NCI-H524 (cell line): ENCODE data around the gene LBR.
"Not testable (repeated sequence)": the region's sequence is repeated elsewhere in the genome, so short reads cannot be mapped to it uniquely, and the experiment has no call there.

ENCODE experiments used
- DNase-seq, 2 experiments: peaks; one replicate each; lab custom pipeline; 2025; lab: John Stamatoyannopoulos, UW

Gene LBR

DNA sequence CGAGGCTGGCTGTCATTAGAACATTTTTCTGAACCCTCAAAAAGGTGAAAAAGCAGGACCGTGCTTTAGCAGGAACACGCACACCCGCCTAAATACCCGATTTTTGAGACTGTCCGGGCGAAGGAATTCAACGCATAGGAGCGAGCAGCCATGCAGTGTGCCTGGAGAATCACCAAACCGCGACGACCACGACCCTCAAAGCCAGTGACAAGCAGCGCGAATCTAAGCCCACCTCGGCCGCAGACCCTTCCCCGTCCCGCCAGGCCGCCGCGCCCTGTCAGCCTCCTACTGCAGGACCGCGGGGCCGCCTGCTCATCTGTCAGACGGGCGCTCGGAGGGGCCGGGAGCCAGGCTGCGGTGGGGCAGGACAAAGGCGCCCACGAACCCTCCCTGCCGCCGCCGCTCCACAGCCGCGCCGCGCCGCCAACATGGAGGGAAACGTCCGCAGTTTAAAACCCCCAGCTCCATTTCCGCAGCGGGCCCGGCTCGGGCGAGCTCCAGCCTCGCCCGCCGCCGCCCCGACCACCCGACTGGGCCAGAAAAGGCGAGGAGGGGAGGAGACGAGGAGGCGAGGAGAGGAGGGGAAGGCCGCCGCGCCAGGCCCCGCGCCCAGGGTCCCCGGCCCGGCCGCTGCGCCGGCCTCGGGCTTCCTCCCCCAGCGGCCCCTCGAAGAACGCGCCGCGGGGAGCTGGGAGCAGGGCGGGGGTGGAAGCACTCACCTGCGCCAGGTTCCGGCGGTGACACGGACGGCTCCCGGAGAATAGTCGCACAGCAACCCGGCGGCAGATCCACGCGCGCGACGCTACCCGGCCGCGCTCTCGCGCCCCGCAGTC, at the start of gene LBR:
Gene LBR (minus strand): TSS at position 804 of the 833 bp plus-strand sequence. CDS start 3,963 bp downstream, outside the sequence.
- DNase-seq, result peak in 1 of 2 experiments; percentile 46

DNA sequence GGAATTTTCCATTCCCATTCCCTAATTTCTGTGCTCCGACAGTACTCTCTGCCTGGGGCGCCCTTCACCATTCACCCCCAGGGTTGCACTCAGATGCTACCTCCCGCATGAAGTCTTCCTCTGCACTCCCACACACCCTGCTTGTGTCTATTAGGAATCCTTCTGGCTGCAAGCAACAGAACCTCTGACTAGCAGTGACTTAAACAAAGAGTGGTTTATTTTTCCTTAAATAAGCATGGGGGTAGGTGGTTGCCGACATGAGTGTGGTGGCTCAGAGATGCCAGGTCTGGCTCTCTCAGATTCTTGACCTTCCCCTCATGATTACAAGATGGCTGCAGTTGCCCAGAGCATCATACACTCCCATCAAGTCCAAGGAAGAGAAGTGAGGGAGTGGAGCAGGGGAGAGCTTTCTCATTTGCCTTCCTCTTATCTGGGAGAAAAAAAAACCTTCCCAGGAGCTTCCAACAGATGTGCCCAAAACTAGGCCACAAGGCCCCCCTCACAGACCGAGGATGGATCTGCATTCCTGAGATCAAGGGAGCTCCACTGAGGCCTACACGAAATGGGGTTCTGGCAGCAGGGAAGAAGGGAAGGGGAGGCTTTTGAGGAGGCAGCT, 49.6 kb upstream of the LBR start:
- no peak for DNase-seq

DNA sequence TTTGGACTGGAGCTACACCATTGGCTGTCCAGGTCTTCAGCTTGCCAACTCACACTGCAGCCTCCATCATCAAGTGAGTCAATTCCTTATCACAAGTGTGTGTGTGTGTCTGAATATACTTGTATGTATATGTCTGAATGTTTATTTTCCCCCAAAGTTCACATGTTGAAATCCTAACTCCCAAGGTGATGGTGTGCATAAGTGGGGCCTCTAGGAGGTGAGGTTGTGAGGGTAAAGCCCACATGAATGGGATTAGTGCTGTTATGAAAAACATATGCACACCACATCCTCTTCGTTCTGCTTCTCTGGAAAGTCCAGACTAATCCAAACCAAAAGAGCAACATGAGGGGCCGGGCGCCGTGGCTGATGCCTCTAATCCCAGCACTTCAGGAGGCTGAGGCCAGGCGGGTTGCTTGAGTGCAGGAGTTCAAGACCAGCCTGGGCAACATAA, 48.7 kb upstream of the LBR start:
- DNase-seq, result peak in 1 of 2 experiments; percentile 18

DNA sequence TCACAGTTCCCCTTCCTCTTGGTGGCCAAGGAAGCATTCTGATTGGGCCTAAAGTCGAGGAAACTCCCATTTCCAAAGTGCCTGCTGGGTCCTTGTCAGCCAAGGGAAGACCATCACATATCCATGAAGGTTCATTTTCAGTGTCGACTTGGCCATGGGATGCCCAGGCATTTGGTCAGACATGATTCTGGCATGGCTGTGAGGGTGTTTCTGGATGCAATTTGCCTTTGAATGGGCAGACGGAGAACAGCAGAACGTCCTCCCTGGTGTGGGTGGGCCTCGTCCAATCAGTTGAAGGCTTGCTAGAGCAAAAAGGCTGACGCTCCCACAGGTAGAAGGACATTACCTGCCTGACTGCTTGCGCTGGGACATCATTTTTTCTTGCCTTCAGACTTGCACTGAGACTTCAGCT, 48.3 kb upstream of the LBR start:
- no peak for DNase-seq

DNA sequence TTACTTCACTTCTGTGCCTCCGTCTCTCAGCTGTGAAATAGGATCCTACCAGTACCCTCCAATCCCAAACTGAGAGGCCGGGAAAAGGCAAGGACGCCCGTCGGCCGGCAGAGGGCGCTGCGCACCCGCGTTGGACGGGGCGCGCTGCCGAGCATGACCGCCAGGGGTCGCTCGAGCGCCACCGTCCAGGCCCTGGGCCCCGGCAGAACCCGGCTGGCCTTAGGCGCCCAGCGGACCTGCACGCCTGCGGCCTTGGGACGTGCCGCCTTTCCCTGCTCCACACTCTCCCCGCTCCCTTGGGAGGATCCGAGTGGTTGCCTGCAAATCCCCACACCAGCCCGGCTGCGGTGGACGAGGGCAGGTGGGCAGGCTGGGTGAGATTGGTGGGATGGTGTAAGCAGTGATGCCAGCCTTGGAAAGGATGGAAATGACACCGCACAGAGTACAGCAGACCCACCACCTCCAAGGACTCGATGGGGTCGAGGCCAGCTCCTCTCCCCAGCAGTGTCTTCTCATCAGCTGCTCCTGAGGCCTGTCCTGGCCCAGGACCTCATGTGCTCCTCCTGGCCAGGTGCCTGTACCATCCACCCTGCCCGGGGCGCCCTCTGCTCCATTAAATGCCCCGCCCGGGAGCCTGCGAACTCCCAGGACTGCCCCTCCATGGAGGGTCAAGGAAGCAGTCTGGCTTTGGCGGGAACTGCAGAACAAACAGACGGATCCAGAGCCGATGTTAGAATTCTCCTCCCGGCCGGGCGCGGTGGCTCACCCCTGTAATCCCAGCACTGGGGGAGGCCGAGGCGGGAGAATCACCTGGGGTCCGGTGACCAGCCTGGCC, 47.4 kb upstream of the LBR start:
- DNase-seq, result peak; percentile 65 to 80

DNA sequence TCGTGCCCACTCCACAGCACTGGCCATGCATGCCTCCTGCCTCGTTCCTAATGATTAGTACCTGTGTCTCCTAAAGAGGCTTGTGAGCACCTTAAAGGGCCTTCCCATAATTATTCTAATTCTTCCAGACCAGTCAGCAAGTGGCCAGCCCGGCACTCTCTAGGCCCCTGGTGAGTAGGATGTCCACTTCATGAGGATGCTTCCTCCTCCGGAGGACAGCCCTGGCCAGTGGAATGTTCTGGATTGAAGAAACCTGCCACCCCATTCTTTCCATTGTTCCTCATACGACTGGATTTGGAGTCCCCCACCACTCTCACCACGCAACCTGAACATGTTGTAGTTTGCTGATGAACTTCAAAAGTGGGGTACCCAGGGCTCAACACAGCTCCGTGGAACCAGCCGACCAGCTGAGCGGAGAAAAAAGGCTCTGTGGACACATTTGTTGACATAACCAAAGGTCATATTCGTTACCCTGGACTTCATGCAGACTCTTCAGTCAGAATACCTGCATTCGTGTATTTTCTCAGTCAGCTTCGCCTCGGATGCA, 46.7 kb upstream of the LBR start:
- DNase-seq, result no peak

DNA sequence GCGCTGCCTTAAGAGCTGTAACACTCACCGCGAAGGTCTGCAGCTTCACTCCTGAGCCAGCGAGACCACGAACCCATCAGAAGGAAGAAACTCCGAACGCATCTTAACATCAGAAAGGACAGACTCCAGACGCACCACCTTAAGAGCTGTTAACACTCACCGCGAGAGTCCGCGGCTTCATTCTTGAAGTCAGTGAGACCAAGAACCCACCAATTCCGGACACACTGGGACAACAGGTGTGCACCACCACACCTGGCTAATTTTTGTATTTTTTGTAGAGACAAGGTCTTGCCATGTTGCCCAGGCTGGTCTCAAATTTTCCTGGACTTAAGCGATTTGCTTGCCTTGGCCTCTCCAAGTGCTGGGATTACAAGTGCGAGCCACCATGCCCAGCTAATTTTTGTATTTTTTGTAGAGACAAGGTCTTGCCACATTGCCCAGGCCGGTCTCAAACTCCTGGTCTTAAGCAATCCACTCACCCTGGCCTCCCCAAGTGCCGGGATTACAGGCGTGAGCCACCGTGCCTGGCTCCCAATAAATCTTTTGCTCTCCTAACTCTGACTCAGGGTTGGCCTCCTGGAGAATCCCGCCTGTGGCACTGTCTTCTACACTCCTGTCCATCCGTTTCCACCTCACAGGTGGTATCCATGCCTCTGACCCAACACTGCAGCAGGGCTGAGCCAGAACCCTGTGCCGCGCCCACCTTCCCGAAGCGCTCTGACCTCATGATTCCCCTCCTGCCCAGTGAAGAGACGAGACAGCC, 46.0 kb upstream of the LBR start:
- not testable (repeated sequence) for DNase-seq

DNA sequence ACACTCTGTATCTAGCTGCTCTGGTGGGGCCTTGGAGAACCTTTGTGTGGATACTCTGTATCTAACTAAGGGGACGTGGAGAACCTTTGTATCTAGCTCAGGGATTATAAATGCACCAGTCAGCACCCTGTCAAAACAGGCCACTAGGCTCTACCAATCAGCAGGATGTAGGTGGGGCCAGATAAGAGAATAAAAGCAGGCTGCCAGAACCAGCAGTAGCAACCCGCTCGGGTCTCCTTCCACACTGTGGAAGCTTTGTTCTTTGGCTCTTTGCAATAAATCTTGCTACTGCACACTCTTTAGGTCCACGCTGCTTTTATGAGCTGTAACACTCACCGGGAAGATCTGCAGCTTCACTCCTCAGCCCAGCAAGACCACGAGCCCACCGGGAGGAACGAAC, 45.4 kb upstream of the LBR start:
- DNase-seq, result not testable (repeated sequence)

DNA sequence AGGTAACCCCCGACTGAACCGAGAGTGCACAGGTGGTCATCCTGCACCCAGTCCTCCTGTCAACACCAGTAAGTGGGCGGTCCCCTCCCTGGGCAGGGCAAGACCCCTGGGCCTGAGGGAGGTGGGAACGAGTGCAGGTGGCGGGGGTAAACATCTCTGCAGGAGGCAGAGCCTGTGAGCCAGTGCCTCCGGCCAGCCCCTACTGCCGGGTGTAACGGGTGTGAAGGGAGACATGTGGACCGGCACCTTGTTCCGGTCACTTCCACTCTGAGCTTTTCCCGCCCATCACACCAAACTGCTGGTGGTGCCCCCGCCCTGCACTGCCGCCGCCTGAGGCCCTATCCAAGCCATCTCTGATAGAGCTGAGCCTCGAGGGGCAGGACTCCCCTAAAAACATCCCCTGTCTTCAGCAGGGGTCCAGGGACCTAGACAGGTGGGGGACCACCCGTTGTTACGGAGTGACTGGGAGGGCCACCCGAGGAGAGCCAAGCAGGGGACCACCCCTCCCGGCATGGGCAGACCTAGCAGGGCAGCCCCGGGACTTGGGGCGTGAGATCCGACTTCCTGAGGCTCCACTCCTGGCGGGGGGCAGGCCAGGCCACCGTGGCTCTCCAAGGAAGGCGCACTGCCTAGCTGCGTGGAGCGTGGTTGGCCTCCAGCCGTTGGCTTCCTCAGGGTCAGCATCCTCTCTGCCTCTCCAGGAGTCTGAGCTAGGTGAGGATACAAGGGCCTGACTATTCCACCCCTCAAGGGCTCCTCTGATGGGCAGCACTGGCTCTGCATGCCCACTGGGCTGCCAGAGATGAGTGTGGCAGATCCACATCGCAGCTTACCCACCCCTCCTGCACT, 43.8 kb upstream of the LBR start:
- no peak for DNase-seq

DNA sequence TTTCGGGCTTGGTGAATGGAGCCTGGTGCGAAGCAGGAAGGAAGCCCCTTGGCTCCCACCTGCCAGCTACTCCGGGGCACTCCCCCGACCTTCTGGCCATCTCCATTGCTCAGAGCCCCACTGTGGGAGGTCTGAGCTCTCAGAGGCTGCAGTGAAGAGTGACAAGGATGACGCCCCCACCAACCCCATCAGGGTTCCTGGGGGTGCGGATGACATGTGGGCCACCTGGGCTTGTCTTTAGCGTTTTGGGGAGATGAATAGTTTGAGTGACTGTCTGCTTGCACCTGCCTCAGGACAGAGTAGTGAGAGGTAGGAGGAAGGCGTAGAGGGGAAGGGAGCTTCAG, 43.2 kb upstream of the LBR start:
- no peak for DNase-seq

DNA sequence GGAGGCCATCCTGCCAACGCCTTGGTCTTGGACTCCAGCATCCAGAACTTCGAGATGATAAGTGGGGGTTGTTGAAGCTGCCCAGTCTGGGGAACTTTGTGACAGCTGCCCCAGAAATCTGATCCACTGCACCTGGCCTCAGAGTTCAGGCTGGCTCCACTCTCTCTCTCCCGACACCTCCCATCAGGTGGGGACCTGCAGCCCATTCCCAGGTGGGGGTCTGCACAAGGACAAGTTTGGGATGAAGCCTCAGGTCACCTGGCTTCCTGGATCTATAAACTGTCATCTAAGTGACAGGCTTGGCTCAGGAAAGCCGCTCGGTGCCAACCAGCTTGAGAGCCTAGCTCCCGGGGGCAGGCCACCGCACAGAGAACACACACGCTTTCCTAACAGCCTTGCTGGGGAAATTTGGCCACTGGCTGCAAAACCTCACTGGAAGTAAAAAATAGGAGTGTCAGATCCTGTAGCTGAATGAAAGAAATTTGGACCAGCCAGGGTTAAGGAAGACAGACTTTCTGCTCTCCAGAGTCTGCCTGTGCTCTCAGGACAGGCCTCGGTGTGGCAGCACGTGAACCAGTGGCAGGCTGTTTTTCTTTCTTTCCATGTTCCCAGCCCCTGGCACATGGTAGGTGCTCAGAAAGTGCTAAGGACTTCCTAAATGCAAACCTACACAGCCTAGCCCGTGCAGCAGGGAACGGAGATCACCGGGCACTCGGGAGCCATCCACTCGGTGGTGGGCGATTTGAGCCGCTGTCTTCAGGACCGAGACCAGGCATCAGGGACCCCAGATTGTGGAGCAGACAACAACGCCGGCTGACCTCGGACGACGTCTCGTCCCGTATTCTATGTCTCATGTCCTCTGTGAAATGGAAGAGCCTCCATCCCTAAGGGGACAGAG, 42.6 kb upstream of the LBR start:
- DNase-seq, result peak in 1 of 2 experiments; percentile 43

DNA sequence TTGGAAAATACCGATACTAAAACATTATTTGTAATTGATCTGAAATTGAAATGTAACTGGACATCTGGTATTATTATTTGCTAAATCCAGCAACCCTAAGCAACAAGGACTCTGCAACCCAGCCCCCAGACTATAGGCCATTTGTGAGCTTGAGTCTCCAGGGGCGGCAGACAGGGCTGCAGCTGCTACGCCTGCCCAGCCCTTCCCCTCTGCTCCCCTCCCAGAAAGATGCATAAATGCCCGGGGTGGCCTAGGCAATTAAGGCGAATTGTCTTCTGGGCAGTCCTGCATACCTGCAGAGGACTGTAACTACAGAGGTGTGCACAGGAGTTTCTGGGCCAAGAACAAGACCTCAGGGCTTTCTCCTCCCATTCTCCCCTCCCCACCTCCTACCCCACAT, 41.2 kb upstream of the LBR start:
- peak in 1 of 2 experiments; percentile 29 for DNase-seq

DNA sequence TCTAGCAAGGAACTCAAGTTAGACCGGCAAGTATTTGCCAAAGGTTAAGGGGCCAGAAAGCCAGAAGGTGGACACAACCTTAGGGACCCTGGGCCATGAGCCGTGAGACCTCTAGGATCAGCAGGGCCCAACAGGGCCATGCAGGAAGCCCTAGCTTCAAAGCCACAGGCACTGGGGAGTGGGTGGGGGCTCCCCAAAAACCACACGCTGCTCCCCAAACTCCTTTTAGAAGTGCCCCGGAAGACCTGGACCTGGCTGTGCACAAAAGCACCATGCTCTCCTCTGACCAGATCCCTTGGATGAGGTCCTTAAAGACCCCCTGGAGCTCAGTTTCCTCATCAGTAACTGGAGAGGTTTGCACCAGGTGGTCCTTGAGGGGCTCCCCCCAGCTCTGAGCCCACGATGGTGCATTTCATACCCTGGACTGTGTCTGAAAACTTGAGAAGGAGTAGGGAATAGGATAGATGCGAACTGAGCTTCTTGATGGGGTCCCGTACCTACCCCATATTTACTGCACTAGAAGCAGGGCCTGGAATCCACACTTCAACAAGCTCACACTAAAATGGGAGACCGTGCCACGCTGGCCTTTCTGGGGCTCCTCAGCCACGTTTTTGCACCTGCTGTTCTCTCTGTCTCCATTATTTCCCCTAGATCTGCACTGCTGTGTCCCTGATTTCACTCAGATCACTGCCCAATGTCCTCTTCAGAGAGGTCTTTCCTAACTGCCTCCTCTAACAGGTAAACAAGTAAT, 40.6 kb upstream of the LBR start:
- no peak for DNase-seq

DNA sequence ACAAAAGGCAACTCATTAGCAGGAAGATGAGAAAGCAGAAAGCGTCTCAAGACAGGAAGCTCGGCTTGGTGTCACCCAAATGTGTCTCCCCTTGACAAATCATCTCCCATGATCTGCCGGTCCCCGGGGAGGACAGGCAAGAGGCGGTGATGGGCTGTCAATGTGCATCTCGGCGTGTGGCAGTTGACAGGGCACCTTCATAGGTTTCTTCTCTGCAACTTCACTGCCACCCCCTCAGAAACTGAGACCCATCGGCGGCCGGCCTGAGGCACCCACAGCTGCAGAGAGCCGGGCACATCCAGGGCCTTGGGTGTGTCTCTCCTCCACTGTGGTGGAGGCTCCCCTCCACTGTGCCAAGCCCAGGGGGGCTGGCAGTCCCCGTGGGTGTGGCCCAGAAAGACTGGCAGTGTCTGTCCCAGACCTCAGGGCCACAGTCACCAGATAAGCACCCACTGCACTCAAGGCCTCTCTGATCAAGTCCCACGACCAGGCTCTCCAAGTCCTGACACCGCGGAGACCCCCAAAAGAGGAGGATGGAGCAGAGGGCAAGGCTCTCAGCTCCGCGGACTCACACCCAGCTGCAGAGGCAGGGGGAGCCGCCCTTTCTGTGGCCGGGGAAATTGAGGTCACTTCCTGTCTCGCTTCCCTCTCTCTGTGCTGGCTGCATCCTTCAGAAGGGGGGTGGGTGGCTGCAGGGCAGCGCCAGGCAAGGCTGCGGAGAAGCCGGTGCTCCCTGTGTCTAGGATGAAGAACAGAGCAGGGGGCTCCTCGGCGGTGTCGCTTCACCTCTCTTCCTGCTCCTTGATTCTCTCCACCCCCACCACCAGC, 39.6 kb upstream of the LBR start:
- DNase-seq, result no peak

DNA sequence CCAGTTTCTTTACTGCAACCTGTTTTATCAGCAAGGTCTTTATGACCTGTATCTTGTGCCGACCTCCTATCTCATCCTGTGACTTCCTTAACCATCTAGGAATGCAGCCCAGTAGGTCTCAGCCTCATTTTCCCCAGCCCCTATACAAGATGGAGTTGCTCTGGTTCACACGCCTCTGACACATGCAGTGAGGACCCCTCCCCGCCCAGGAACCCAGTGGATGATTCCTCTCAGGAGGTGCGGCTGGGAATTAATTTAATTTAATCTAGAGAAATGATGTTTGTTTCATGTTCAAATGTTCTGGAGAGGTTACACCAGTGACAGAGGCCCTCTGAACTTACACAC, 39.0 kb upstream of the LBR start:
- no peak for DNase-seq

DNA sequence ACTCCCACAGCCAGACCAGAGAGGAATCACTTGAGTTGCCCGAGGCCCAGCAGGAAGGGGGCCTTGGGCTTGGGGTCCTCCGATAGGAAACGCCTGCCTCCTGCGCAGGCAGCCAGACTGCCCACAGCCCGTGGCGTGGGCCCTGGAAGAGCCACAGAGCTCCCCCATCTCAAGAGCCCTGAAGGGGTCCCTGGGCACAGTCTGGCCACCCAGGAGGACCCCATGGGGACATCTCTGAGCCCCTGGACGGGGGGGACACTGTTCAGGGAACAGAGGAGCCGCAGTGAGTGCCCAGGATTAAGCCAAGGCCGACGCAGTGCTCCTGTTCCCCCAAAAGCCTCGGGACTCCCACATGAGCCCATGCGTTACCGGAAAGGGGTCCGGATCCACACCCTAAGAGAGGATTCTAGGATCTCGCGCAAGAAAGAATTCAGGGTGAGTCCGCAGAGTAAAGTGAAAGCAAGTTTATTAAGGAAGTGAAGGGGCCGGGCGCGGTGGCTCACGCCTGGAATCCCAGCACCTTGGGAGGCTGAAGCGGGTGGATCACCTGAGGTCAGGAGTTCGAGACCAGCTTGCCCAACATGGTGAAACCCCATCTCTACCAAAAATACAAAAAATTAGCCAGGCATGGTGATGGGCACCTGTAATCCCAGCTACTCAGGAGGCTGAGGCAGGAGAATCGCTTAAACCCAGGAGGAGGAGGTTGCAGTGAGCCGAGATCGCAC, 38.1 kb upstream of the LBR start:
- no peak for DNase-seq
